ENCODE results near the gene ZNF410. TPM values are rescaled to one million over a fixed set of nuclear protein-coding genes. Genes with fewer than 3 reads are reported as not detected.

ZNF410 gene
- total and polyA plus RNA-seq, 9 donors = 37.0 to 71.4 (median 54.4) TPM

DNA sequence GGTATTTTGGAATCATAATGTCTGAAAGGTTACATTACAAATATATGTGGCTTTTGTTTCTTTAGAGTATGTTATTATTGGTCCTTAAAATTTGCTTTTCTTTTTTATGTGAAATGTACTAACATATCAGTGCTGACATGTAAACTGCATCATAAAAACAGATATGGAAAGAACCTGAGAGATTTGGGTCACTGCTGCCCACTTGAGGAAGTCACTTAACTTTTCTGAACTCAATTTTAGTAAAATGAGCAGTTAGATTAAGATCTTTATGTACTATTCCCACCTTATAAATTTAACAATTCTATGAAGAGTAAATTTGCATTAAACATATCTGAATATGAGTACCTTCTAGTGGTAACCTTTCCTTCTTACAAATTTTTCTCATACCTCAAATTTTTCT is 27.5 kb upstream of the ZNF410 start:
- H3K27me3 ChIP-seq = no peaks in the 10 kb centered on the region
- H3K9me3 ChIP-seq = no peaks in the 10 kb centered on the region
- no peaks in the 10 kb centered on the region for H3K36me3 ChIP-seq
- no peak for TF ChIP-seq POLR2A (IDR thresholded peaks at IDR 0.05)
- TF ChIP-seq, protein P1, sequence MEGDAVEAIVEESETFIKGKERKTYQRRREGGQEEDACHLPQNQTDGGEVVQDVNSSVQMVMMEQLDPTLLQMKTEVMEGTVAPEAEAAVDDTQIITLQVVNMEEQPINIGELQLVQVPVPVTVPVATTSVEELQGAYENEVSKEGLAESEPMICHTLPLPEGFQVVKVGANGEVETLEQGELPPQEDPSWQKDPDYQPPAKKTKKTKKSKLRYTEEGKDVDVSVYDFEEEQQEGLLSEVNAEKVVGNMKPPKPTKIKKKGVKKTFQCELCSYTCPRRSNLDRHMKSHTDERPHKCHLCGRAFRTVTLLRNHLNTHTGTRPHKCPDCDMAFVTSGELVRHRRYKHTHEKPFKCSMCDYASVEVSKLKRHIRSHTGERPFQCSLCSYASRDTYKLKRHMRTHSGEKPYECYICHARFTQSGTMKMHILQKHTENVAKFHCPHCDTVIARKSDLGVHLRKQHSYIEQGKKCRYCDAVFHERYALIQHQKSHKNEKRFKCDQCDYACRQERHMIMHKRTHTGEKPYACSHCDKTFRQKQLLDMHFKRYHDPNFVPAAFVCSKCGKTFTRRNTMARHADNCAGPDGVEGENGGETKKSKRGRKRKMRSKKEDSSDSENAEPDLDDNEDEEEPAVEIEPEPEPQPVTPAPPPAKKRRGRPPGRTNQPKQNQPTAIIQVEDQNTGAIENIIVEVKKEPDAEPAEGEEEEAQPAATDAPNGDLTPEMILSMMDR (IDR thresholded peaks at IDR 0.05) = no peak
- TF ChIP-seq EP300 (IDR thresholded peaks at IDR 0.05) = no peak
- intact Hi-C loops (cut with DNase I) = no loop called here
- no peak overlapping the region for H3K4me3 ChIP-seq
- no peak overlapping the region for H3K27ac ChIP-seq
- no peak for DNase-seq
- no peaks in the 10 kb centered on the region for H3K4me1 ChIP-seq (ENCODE audit: insufficient read depth)

DNA sequence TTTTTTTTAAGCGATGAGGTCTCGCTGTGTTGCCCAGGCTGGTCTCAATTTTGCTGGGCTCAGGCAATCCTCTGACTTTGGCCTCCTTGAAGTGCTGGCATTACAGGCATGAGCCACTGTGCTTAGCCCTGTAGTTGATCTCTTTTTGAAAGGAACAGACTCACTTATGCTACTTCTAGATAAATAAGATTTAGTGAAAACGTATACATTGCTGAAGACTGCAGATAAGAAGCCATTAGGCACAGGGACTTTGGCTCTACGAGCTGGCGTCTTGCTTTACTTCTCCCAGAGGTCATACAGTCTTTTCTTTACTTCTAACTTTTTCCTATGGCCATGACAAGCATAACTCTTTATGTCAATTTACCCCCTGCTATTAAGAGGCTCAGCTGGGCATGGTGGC is 25.6 kb upstream of the ZNF410 start:
- no peaks in the 10 kb centered on the region for H3K36me3 ChIP-seq
- DNase-seq = no peak
- H3K4me1 ChIP-seq (ENCODE audit: insufficient read depth) = no peaks in the 10 kb centered on the region
- intact Hi-C loops (cut with DNase I) = no loop called here
- 85 to 90% (median 86%) methylated on average over 5 of the region's 5 CpGs for WGBS, 3 donors
- H3K27ac ChIP-seq = no peak overlapping the region
- no peak overlapping the region for H3K4me3 ChIP-seq
- H3K9me3 ChIP-seq = no peaks in the 10 kb centered on the region
- no peak for TF ChIP-seq POLR2A (IDR thresholded peaks at IDR 0.05)
- no peak for TF ChIP-seq EP300 (IDR thresholded peaks at IDR 0.05)
- TF ChIP-seq, protein P1 (IDR thresholded peaks at IDR 0.05) = no peak
- no peaks in the 10 kb centered on the region for H3K27me3 ChIP-seq

DNA sequence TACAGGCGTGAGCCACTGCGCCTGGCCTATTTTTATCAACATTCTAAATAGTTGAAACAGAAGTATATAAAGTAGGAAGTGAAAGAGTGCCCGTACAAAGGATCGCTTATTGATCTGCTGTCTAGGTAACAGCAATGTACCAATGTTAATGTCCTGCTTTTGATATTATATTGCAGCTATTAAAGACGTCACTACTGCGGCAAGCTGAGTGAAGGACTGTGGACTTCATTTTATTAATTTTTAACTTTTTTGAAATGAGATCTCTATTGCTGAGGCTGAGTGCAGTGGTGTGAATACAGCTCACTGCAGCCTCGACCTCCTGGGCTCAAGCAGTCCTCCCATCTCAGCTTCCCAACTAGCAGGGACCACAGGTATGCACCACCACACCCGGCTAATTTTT is 24.2 kb upstream of the ZNF410 start:
- WGBS, 3 donors = 94 to 97% (median 96%) methylated on average over 8 of the region's 8 CpGs
- Histone ChIP-seq H3K27me3 (no peaks in the 10 kb centered on the region), H3K9me3 (no peaks in the 10 kb centered on the region), H3K27ac (no peak overlapping the region), H3K36me3 (no peaks in the 10 kb centered on the region), H3K4me1 (ENCODE audit: insufficient read depth) (no peaks in the 10 kb centered on the region), H3K4me3 (no peak overlapping the region)
- no peak for DNase-seq
- intact Hi-C loops (cut with DNase I) = no loop called here
- no peak for TF ChIP-seq EP300 (IDR thresholded peaks at IDR 0.05)
- TF ChIP-seq, protein P1 (IDR thresholded peaks at IDR 0.05) = no peak
- no peak for TF ChIP-seq POLR2A (IDR thresholded peaks at IDR 0.05)

DNA sequence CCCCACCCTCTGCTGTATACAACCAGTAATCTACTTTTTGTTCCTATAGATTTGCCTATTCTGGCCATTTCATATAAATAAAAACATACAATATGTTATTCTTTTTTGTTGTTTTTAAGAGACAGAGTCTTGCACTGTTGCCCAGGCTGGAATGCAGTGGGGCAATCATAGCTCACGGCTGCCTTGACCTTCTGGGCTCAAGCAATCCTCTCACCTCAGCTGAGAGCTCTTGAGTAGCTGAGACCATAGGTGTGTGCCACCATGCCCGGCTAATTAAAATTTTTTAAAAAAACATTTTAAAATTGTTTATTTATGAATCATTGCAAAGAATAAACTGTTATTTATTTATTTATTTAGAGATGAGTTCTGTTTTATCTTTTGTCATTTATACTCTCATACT is 23.4 kb upstream of the ZNF410 start:
- Histone ChIP-seq H3K36me3 (no peaks in the 10 kb centered on the region), H3K4me3 (no peak overlapping the region)

More for the DNA sequence above, 23.4 kb upstream of the ZNF410 start:
- DNase-seq = no peak
- intact Hi-C loops (cut with DNase I) = no loop called here
- WGBS, 3 donors = 90 to 97% (median 92%) methylated on average over 2 of the region's 2 CpGs
- no peaks in the 10 kb centered on the region for H3K27me3 ChIP-seq
- no peaks in the 10 kb centered on the region for H3K4me1 ChIP-seq (ENCODE audit: insufficient read depth)
- H3K9me3 ChIP-seq = no peaks in the 10 kb centered on the region
- no peak overlapping the region for H3K27ac ChIP-seq
- no peak for TF ChIP-seq POLR2A (IDR thresholded peaks at IDR 0.05)
- TF ChIP-seq EP300 (IDR thresholded peaks at IDR 0.05) = no peak
- TF ChIP-seq, protein P1 (IDR thresholded peaks at IDR 0.05) = no peak

Measured in ovary (tissue), 9 donors.